ENCODE results near the gene ATP8A2. TPM values are rescaled to one million over a fixed set of nuclear protein-coding genes. Genes with fewer than 3 reads are reported as not detected.
A peak's percentile ranks its signal among the peaks of the same experiment; 100 is the strongest.
"Not testable (repeated sequence)": the region's sequence is repeated elsewhere in the genome, so short reads cannot be mapped to it uniquely, and the experiment has no call there.

ATP8A2 gene
- total RNA-seq, 1 donor from 2014 or later = 0.86 TPM

GRCh38 chr13:25462301-25463125 lies 90.7 kb downstream of the ATP8A2 start:
- no peak for DNase-seq (ENCODE audit: low read depth)

- no peak for DNase-seq (ENCODE audit: low read depth)
These were observed 91.7 kb downstream of the ATP8A2 start for GRCh38 chr13:25463496-25463895.

- DNase-seq (ENCODE audit: low read depth) = no peak
These were observed 95.1 kb downstream of the ATP8A2 start for GRCh38 chr13:25466880-25467279.

- no peak for DNase-seq (ENCODE audit: low read depth)
These were observed 96.8 kb downstream of the ATP8A2 start for GRCh38 chr13:25468325-25469168.

- DNase-seq (ENCODE audit: low read depth) = no peak
These were observed 97.4 kb downstream of the ATP8A2 start for GRCh38 chr13:25469169-25469525.

- no peak for DNase-seq (ENCODE audit: low read depth)
These were observed 102.1 kb downstream of the ATP8A2 start for GRCh38 chr13:25473864-25474263.

GRCh38 chr13:25478186-25478585 lies 106.4 kb downstream of the ATP8A2 start:
- DNase-seq (ENCODE audit: low read depth) = peak; percentile 1

- peak; percentile 10 for DNase-seq (ENCODE audit: low read depth)
These were observed 117.5 kb downstream of the ATP8A2 start for GRCh38 chr13:25489238-25489637.

- DNase-seq (ENCODE audit: low read depth) = no peak
These were observed 118.5 kb downstream of the ATP8A2 start for GRCh38 chr13:25490236-25490635.

- DNase-seq (ENCODE audit: low read depth) = peak; percentile 14
These were observed 122.3 kb downstream of the ATP8A2 start for GRCh38 chr13:25493931-25494640.

- DNase-seq (ENCODE audit: low read depth) = no peak
These were observed 123.1 kb downstream of the ATP8A2 start for GRCh38 chr13:25494698-25495411.

- DNase-seq (ENCODE audit: low read depth) = no peak
These were observed 129.5 kb downstream of the ATP8A2 start for GRCh38 chr13:25501231-25501630.

- no peak for DNase-seq (ENCODE audit: low read depth)
These were observed 130.3 kb downstream of the ATP8A2 start for GRCh38 chr13:25502031-25502430.

GRCh38 chr13:25502551-25502950 lies 130.8 kb downstream of the ATP8A2 start:
- DNase-seq (ENCODE audit: low read depth) = no peak

GRCh38 chr13:25503856-25504255 lies 132.1 kb downstream of the ATP8A2 start:
- no peak for DNase-seq (ENCODE audit: low read depth)

- no peak for DNase-seq (ENCODE audit: low read depth)
These were observed 136.1 kb downstream of the ATP8A2 start for GRCh38 chr13:25507841-25508240.

GRCh38 chr13:25513060-25513459 lies 141.3 kb downstream of the ATP8A2 start:
- DNase-seq (ENCODE audit: low read depth) = not testable (repeated sequence)

GRCh38 chr13:25518441-25518840 lies 146.7 kb downstream of the ATP8A2 start:
- no peak for DNase-seq (ENCODE audit: low read depth)

GRCh38 chr13:25525884-25526283 lies 154.1 kb downstream of the ATP8A2 start:
- no peak for DNase-seq (ENCODE audit: low read depth)

- no peak for DNase-seq (ENCODE audit: low read depth)
These were observed 156.5 kb downstream of the ATP8A2 start for GRCh38 chr13:25528266-25528665.

GRCh38 chr13:25529425-25529824 lies 157.7 kb downstream of the ATP8A2 start:
- DNase-seq (ENCODE audit: low read depth) = no peak
